ENCODE measurements around the gene SLC7A9.
"Not testable (repeated sequence)": the region's sequence is repeated elsewhere in the genome, so short reads cannot be mapped to it uniquely, and the experiment has no call there.

Gene SLC7A9

DNA sequence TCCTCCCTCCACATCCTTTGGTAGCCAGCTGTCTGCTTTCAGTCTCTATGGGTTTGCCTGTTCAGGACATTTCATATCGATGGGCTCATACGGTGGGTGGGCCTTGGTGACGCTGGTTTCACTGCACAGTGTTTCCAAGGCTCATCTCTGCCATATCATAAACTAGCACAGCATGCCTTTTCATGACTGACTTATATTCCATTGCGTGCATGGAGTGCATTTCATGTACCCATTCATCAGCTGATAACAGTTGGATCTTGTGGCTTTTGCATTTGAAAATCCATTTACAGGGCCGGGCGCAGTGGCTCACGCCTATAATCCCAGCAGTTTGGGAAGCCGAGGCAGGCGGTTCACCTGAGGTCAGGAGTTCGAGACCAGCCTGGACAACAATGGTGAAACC is 80.1 kb downstream of the SLC7A9 start:
- peaks cover 15% of the 10 kb centered on the region for H3K4me1 Mint-ChIP-seq (ENCODE audit: low read depth)
- no peak overlapping the region for H3K4me3 Mint-ChIP-seq
- no peak for DNase-seq
- H3K27me3 Mint-ChIP-seq: no peaks in the 10 kb centered on the region
- H3K9me3 Mint-ChIP-seq: no peaks in the 10 kb centered on the region
- H3K27ac Mint-ChIP-seq: no peak overlapping the region
- no peaks in the 10 kb centered on the region for H3K36me3 Mint-ChIP-seq (ENCODE audit: low read depth)

DNA sequence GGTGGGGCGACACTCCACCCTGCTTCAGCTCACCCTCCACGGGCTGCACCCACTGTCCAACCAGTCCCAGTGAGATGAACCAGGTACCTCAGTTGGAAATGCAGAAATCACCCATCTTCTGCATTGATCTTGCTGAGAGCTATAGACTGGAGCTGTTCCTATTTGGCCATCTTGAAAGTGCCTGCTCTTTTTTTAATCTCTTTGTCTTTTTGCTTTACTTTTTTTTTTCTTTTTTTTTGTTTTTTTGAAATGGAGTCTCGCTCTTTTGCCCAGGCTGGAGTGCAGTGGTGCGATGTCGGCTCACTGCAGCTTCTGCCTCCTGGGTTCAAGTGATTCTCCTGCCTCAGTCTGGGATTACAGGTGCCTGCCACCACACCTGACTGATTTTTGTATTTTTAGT is 81.7 kb downstream of the SLC7A9 start:
- not testable (repeated sequence) for H3K27me3 Mint-ChIP-seq; H3K4me3 Mint-ChIP-seq; H3K36me3 Mint-ChIP-seq (ENCODE audit: low read depth); H3K27ac Mint-ChIP-seq; DNase-seq; H3K9me3 Mint-ChIP-seq; H3K4me1 Mint-ChIP-seq (ENCODE audit: low read depth)

DNA sequence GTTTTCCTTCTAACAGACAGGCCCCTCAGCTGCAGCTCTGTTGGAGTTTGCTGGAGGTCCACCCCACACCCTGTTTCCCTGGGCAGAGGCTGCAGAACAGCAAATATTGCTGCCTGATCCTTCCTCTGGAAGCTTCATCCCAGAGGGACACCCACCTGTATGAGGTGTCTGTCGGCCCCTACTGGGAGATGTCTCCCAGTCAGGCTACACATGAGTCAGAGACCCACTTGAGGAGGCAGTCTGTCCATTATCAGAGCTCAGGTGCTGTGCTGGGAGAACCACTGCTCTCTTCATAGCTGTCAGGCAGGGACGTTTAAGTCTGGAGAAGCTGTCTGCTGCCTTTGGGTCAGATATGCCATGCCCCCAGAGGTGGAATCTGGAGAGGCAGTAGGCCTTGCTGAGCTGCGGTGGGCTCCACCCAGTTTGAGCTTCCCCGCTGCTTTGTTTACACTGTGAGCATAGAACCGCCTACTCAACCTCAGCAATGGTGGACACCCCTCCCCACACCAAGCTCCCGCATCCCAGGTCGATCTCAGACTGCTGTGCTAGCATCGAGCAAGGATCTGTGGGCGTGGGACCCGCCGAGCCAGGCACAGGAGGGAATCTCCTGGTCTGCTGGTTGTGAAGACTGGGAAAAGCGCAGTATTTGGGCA is 82.3 kb downstream of the SLC7A9 start:
- not testable (repeated sequence) for H3K36me3 Mint-ChIP-seq (ENCODE audit: low read depth); H3K4me3 Mint-ChIP-seq; H3K9me3 Mint-ChIP-seq; H3K27ac Mint-ChIP-seq; H3K27me3 Mint-ChIP-seq; DNase-seq; H3K4me1 Mint-ChIP-seq (ENCODE audit: low read depth)

DNA sequence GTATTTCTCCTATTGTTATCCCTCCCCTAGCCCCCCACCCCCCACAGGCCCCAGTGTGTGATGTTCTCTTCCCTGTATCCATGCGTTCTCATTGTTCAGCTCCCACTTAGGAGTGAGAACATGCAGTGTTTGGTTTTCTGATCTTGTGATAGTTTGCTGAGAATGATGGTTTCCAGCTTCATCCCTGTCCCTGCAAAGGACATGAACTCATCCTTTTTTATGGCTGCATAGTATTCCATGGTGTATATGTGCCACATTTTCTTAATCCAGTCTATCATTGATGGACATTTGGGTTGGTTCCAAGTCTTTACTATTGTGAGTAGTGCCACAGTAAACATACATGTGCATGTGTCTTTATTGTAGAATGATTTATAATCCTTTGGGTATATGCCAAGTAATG is 87.5 kb downstream of the SLC7A9 start:
- H3K4me1 Mint-ChIP-seq (ENCODE audit: low read depth); H3K27me3 Mint-ChIP-seq; H3K9me3 Mint-ChIP-seq; H3K36me3 Mint-ChIP-seq (ENCODE audit: low read depth); DNase-seq; H3K27ac Mint-ChIP-seq; H3K4me3 Mint-ChIP-seq: not testable (repeated sequence)

DNA sequence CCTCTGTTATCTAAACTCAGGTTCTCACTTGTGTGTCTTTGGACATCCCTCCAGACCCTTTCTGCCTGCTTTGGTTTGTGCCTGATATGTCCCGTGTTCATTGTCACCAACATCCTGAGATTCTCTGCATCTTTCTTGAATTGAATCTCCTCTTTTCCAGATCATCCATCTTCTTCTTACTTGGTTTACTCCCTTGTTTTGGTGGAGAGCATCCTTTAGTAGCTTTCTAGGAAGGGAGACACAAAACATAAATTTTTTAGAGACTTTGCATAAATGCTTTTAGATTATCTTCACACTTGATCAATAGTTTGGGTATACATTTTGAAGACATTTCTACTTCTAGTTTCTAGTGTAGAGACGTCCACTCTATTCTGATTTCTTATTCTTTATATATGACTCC is 88.3 kb downstream of the SLC7A9 start:
- H3K4me3 Mint-ChIP-seq: no peak overlapping the region

More for the DNA sequence above, 88.3 kb downstream of the SLC7A9 start:
- H3K27me3 Mint-ChIP-seq: no peaks in the 10 kb centered on the region
- no peaks in the 10 kb centered on the region for H3K4me1 Mint-ChIP-seq (ENCODE audit: low read depth)
- no peak overlapping the region for H3K27ac Mint-ChIP-seq
- peaks cover 6% of the 10 kb centered on the region for H3K9me3 Mint-ChIP-seq
- H3K36me3 Mint-ChIP-seq (ENCODE audit: low read depth): no peaks in the 10 kb centered on the region
- DNase-seq: no peak
